ENCODE measurements around the gene CCDC194. TPM values are rescaled to one million over a fixed set of nuclear protein-coding genes. Genes with fewer than 3 reads are reported as not detected.

The CCDC194 gene
- total RNA-seq, 1 experiment from 2014 or later, result not detected

DNA sequence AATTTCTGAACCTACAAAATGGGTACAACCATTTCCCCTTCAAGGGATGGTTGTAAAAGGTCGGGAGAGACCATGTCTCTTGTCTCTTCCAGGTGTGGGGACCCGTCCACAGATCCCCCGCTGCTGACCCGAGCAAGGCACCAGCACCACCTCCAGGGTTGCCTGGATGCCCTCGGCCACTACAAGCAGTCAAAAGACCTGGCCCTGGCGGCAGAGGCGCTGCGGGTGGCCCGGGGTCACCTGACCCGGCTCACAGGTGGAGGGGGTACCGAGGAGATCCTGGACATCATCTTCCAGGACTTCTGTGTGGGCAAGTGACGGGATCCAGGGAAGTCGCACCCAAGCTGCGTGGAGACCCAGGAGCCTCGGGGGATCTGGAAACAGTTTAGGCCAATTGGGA lies 52.6 kb downstream of the CCDC194 start:
- TF ChIP-seq, protein P1, sequence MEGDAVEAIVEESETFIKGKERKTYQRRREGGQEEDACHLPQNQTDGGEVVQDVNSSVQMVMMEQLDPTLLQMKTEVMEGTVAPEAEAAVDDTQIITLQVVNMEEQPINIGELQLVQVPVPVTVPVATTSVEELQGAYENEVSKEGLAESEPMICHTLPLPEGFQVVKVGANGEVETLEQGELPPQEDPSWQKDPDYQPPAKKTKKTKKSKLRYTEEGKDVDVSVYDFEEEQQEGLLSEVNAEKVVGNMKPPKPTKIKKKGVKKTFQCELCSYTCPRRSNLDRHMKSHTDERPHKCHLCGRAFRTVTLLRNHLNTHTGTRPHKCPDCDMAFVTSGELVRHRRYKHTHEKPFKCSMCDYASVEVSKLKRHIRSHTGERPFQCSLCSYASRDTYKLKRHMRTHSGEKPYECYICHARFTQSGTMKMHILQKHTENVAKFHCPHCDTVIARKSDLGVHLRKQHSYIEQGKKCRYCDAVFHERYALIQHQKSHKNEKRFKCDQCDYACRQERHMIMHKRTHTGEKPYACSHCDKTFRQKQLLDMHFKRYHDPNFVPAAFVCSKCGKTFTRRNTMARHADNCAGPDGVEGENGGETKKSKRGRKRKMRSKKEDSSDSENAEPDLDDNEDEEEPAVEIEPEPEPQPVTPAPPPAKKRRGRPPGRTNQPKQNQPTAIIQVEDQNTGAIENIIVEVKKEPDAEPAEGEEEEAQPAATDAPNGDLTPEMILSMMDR (IDR thresholded peaks at IDR 0.05; ENCODE audit: unreplicated experiment), result no peak
- Mint-ChIP-seq H3K27me3 (ENCODE audit: unreplicated experiment) (no peaks in the 10 kb centered on the region), H3K27ac (ENCODE audit: unreplicated experiment) (no peak overlapping the region), H3K4me1 (ENCODE audit: low read depth, unreplicated experiment) (no peaks in the 10 kb centered on the region), H3K9me3 (ENCODE audit: low read depth, unreplicated experiment) (no peaks in the 10 kb centered on the region), H3K4me3 (ENCODE audit: low read depth, unreplicated experiment) (no peak overlapping the region), H3K36me3 (ENCODE audit: insufficient read depth, unreplicated experiment) (peaks cover 36% of the 10 kb centered on the region)
- no peak for DNase-seq
- no TSS peak for BruUV-seq (replicated peaks)
- intact Hi-C loops (cut with micrococcal nuclease; ENCODE audit: unreplicated experiment), result no loop called here
- CTCF ChIA-PET, result no interaction called here

DNA sequence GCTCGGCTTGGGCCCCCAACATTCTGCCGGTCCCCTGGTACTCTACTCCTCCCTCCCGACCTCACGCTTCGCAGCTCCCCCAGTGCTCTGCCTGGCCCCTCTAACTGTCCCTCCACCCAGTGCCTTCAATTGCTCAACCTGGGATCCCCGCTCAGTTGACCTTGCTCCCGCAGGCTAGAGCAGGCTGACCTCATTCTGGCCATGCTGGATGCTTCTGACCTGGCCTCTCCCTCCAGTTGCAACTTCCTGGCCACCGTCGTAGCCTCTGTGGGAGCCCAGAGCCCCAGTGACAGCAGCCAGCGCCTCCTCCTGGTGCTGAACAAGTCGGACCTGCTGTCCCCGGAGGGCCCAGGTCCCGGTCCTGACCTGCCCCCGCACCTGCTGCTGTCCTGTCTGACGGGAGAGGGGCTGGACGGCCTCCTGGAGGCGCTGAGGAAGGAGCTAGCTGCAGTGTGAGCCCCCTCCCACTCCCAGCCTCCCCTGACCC lies 53.1 kb downstream of the CCDC194 start:
- CTCF ChIA-PET, result no interaction called here
- BruUV-seq (replicated peaks), result no TSS peak
- TF ChIP-seq, protein P1 (IDR thresholded peaks at IDR 0.05; ENCODE audit: unreplicated experiment), result no peak
- H3K27me3 Mint-ChIP-seq (ENCODE audit: unreplicated experiment), result no peaks in the 10 kb centered on the region
- intact Hi-C loops (cut with micrococcal nuclease; ENCODE audit: unreplicated experiment), result no loop called here
- no peaks in the 10 kb centered on the region for H3K9me3 Mint-ChIP-seq (ENCODE audit: low read depth, unreplicated experiment)
- peaks cover 32% of the 10 kb centered on the region for H3K36me3 Mint-ChIP-seq (ENCODE audit: insufficient read depth, unreplicated experiment)
- H3K4me1 Mint-ChIP-seq (ENCODE audit: low read depth, unreplicated experiment), result no peaks in the 10 kb centered on the region
- no peak overlapping the region for H3K27ac Mint-ChIP-seq (ENCODE audit: unreplicated experiment)
- no peak for DNase-seq
- no peak overlapping the region for H3K4me3 Mint-ChIP-seq (ENCODE audit: low read depth, unreplicated experiment)

Other genes starting within 250 kb of the CCDC194 start
- 10.7 and 11.8 TPM in 2 replicates for gene USE1, start 178.8 kb downstream of the CCDC194 start, total RNA-seq (2022)
- gene OCEL1, start 168.0 kb downstream of the CCDC194 start, total RNA-seq (2022), result 12.1 and 12.2 TPM in 2 replicates
- gene NR2F6, start 148.3 kb downstream of the CCDC194 start, total RNA-seq (2022), result 33.5 and 34.6 TPM in 2 replicates
- gene USHBP1, start 129.5 kb downstream of the CCDC194 start, total RNA-seq (2022), result 0.10 and 0.26 TPM in 2 replicates
- 72.9 and 75.2 TPM in 2 replicates for gene BABAM1, start 126.8 kb downstream of the CCDC194 start, total RNA-seq (2022)
- gene ANKLE1, start 112.3 kb downstream of the CCDC194 start, total RNA-seq (2022), result 0.32 and 0.66 TPM in 2 replicates
- 6.0 and 6.2 TPM in 2 replicates for gene ABHD8, start 90.8 kb downstream of the CCDC194 start, total RNA-seq (2022)
- gene MRPL34, start 88.3 kb downstream of the CCDC194 start, total RNA-seq (2022), result 37.9 and 38.4 TPM in 2 replicates
- 50.8 and 54.9 TPM in 2 replicates for gene DDA1, start 84.6 kb downstream of the CCDC194 start, total RNA-seq (2022)
- gene ANO8, start 59.3 kb downstream of the CCDC194 start, total RNA-seq (2022), result 9.6 and 10.5 TPM in 2 replicates
- gene GTPBP3, start 56.6 kb downstream of the CCDC194 start, total RNA-seq (2022), result 30.6 and 40.9 TPM in 2 replicates
- not detected in 2 replicates for gene PLVAP, start 16.9 kb downstream of the CCDC194 start, total RNA-seq (2022)
- 0.94 and 10.4 TPM in 2 replicates for gene BST2, start 11.4 kb upstream of the CCDC194 start, total RNA-seq (2022)
- 35.6 and 41.1 TPM in 2 replicates for gene MVB12A, start 25.9 kb upstream of the CCDC194 start, total RNA-seq (2022)
- gene TMEM221, start 54.5 kb upstream of the CCDC194 start, total RNA-seq (2022), result 0.32 and 0.59 TPM in 2 replicates
- not detected in 2 replicates for gene NXNL1, start 66.7 kb upstream of the CCDC194 start, total RNA-seq (2022)
- 42.5 and 47.3 TPM in 2 replicates for gene SLC27A1, start 76.3 kb upstream of the CCDC194 start, total RNA-seq (2022)
- gene PGLS, start 117.5 kb upstream of the CCDC194 start, total RNA-seq (2022), result 75.5 and 78.1 TPM in 2 replicates
- 69.8 and 79.1 TPM in 2 replicates for gene COLGALT1, start 161.5 kb upstream of the CCDC194 start, total RNA-seq (2022)